GM21717 (cell line): ENCODE results near the gene FRMD4A.
"Not testable (repeated sequence)": the region's sequence is repeated elsewhere in the genome, so short reads cannot be mapped to it uniquely, and the experiment has no call there.

Experiments used
- ATAC-seq: cut with Tn5 transposase; IDR thresholded peaks from one replicate; pipeline ENCODE4 v1.9.1; 2021; ENCODE audit warnings: mild to moderate bottlenecking, moderate library complexity; ENCODE audit not compliant: unreplicated experiment

FRMD4A gene

DNA sequence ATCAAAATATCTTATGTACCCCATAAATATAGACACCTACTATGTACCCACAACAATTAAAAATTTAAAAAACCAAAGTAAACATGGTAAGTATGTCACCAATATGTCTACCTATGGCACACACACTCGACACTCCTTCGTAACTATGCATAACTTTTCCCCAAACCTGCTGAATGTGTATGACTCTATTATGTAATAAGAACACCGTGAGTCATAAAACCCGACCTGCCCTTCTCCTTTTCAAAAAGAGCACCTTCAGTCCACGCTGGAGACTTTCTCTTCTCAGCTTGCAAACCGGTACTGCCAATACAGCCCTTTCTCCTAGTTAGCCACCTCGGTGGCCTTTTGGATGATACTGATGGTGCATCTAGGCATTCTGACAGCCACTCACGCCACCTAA lies 557.7 kb downstream of the FRMD4A start:
- ATAC-seq, result no peak

- ATAC-seq, result no peak
These were observed 558.7 kb downstream of the FRMD4A start for GRCh38 chr10:13771992-13772391.

DNA sequence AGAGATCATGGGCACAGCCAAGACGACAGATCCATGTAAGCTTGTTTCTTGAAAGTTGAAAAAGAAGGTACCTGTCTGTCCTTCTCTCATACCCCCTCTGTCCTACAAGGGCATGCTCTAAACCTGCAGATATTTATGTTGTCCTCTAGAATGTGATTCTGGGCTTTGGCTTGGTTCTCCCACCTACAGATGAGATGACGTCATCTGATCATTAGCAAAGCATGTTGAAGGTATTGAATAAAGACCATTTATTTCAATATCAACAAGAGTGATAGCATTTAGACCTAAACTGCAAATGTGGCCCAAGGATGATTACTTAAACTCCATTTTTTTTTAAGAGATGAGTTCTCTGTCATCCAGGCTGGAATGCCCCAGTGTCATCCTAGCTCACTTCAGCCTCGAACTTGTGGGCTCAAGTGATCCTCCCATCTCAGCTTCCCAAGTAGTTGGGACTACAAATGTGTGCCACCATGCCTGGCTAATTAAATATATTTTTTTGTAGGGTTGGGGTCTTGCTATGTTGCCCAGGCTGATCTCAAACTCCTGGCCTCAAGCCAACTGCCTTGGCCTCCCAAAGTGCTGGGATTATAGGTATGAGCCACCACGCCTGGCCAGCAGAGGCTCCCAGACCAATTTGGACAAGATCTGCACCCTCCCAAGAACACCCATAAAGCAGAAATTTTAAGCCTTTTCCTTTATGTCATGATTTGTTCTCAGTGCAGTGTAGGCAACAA lies 559.8 kb downstream of the FRMD4A start:
- no peak for ATAC-seq

DNA sequence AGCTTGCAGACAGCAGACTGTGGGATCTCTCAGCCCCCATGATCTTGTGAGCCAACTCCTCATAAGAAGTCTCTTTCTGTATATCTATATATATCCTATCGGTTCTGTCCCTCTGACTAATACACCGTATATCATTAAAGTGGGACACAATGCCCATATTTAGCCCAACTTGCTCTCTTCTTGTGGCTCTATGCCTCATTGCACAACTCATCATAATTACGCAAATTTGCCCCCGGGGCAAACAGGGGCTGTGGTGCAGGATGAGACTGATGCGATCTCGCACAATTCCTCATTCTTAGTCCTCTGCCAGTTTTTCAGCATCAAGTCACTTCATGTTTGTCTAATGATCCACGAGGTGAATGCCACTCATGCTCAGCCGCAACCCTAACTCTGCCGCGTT lies 560.8 kb downstream of the FRMD4A start:
- no peak for ATAC-seq

- no peak for ATAC-seq
These were observed 563.0 kb downstream of the FRMD4A start for GRCh38 chr10:13767676-13768178.

- not testable (repeated sequence) for ATAC-seq
These were observed 563.6 kb downstream of the FRMD4A start for GRCh38 chr10:13767148-13767547.

- ATAC-seq, result no peak
These were observed 564.9 kb downstream of the FRMD4A start for GRCh38 chr10:13765641-13766341.

DNA sequence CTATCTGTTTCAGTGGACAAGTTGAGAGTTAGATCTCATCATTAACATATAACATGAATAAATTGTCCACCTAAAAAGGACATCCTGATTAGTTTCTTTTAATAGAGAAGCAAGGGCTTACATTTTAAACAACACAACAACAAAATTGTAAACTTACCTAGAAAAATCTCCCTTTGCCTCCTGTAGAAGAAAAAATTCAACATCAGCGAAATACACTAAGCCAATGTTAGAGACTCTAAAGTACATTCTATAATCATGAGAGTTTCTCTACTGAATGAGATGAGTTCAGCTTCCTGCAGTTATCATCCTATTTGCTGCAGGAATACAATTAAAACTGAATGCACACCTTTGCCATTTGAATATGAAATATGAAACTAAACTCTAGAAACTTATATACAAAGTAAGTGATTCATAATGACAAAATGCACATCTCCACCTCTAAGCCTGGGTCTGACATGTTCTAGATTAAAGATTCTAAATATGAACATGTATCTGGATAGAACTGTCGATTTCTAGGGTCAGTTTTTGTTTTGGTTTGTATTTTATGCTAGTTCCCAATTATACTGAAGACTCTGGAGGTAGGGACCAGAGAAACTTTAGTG lies 569.1 kb downstream of the FRMD4A start:
- ATAC-seq, result no peak

DNA sequence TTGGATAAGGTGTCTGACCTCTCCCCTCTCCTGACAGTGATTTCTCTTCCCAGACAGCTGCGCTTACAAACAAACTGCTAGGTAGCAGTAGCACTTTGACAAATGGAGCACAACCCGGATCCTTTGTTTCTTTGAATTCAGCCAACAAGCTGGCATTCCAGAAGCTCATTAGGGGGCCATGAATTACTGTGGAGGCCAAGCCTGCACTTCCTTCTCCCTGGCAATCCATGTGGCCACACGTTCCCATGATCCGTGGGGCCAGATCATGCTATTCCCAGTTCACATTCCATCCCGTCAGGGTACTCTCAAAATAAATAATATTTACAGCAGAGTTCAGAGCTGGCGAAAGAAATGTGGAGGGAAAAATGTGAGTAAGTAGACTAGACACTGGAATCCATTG lies 571.6 kb downstream of the FRMD4A start:
- no peak for ATAC-seq

DNA sequence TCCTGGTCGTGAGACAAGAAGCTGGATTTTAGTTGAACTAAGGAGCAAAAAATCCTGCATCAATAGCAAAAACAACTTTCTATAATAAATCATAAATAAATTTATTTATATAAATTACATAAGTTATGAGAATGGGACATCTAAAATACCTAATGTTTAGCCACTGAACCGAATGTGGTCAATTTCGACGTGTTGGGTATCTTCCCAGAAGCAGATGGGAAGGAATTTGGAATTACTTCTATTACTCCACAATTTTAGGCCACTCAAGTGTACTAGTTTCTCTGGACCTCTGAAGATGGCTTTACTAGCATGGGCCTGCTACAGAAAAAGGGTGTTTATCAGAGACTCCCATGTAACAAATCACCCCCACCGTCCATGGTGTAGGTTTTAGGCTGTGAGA lies 572.0 kb downstream of the FRMD4A start:
- ATAC-seq, result no peak

DNA sequence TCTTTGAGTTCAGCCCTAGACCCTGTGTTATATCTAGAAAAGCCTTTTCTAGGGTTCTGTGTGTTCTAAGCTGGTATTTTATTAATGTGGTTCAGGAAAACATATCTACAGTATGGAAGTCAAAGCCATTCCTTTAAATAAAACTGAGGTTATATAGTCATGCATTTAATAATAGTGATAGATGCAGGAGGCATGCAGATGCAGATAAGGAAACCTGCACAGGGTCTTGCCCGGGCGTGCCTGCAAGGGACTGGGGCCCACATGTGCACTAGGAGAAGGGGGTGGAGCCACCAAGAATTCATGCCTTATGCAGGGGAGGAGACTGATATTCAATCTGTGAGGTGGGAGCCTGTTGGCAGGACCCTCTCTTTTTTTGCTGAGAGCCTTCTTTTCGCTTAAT lies 572.4 kb downstream of the FRMD4A start:
- no peak for ATAC-seq

- ATAC-seq, result no peak
These were observed 576.4 kb downstream of the FRMD4A start for GRCh38 chr10:13754277-13754676.

DNA sequence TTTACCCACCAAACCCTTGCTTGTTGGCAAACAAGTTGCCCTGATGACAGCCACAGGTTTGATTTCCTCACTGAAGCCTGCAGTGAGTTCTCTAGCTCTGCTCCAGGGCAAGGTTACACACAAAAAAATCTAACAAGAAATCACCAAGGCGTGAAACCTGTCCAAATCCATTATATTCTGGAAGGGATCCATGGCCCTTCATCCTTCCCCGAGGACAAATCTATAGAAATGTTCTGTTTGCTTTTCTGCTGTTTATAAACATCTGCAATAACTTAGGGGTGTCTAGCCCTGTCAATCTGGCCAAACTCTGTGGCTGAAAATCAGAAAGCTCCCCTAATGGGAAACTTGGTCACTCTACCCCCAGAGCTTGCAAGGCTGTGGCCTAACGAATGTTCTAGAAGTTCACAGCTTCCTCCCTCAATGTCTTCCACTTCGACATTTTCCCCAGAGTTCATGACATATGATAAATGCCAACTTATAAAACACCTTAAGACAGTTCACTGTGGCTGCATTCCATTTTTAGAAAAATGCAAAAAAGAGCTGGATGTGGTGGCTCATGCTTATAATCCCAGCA lies 579.4 kb downstream of the FRMD4A start:
- ATAC-seq, result no peak

- ATAC-seq, result no peak
These were observed 580.2 kb downstream of the FRMD4A start for GRCh38 chr10:13750299-13751190.

DNA sequence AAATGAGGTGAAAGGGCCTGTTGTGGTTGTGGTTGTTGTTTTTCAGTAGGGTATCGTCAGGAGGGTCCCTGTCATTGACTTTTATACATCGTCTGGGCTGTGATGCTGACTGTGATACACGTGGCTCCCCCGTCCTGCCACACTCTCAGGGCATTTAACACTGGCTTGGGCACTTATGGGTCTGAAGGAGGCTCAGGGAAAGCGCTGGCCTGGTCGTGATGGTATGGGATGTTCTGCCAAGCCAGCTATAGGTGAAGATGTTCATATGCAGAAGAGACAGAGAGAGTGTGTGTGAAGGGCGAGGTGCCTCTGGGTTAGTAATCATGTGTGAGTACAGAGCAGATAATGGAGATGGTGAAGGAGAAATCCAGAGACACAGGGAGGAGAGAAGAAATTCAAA lies 585.5 kb downstream of the FRMD4A start:
- ATAC-seq, result no peak

GRCh38 chr10:13743963-13744362 lies 586.8 kb downstream of the FRMD4A start:
- no peak for ATAC-seq

- ATAC-seq, result peak; percentile 48
These were observed 587.5 kb downstream of the FRMD4A start for GRCh38 chr10:13743101-13743693.

DNA sequence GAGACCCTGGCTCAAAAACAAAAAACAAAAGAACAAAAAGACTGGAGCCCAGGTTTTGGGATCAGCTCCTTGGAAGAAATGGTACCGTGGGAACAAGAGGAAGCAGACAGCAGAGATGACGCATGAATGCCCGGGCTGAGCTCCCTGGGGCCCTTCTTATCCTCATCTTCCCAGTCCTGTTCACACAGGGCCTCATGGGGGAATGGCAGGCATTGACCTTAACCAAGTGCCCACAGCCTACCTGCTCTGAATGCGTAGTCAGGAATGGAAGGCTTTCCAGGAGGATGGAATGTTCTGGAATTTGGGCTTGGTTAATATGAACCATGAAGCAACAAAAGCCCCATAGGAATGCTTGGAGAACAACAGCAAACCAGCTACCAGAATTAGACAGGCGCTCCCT lies 589.3 kb downstream of the FRMD4A start:
- no peak for ATAC-seq

DNA sequence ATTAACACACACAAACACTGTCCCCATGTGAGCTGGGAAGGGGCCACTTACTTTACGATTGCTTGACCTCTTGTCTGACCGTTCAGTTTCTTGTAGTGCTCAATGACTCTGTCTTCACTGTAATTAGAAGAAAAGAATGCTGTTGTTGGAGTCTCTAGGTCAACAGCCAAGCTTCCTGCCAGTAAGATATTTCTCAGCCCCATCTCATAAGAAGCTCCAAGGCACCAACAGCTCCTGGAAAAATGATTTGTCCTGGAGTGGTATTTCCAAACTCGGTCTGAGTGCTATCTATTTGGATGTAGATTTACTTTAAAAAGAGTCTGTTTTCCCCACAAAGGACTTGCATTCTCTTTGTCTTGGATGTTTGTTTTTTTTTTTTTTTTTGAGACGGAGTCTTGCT lies 590.3 kb downstream of the FRMD4A start:
- ATAC-seq, result no peak

- ATAC-seq, result no peak
These were observed 591.5 kb downstream of the FRMD4A start for GRCh38 chr10:13739183-13739582.
